Panc1 (cell line): Measurements from ENCODE around the gene HNF4A. TPM values are rescaled to one million over a fixed set of nuclear protein-coding genes. Genes with fewer than 3 reads are reported as not detected.

Experiments used
- ATAC-seq: fragments of 200-7000 bp; cut with Tn5 transposase; 2 replicates; pipeline ENCODE4 v1.9.1; 2020; ENCODE audit warnings: mild to moderate bottlenecking, moderate library complexity
- BruUV-seq: library from RNA; stranded (reverse); fragments of 400-500 nt; replicated peaks from 2 replicates; lab custom pipeline; 2021; lab: Mats Ljungman, UMichigan
- CTCF ChIA-PET: fragments of 300-600 bp; sonication (Branson Sonifier 250); formaldehyde crosslinking; loops from one replicate; lab custom pipeline; 2022; ENCODE audit warnings: antibody characterized with exemption; lab: Charles Lee
- POLR2A ChIA-PET: fragments of 300-600 bp; sonication (Branson Sonifier 250); formaldehyde crosslinking; loops from one replicate; lab custom pipeline; 2022; ENCODE audit warnings: antibody characterized with exemption; lab: Charles Lee
- DNase-seq: peaks from one replicate; pipeline ENCODE4 v3.0.0-alpha.2; 2010; ENCODE audit warnings: low read depth, low spot score
- H3K27ac ChIP-seq: 2 replicates; pipeline ENCODE4 v1.5.1; 2011; ENCODE audit warnings: mild to moderate bottlenecking, low read length, inconsistent platforms
- H3K27me3 ChIP-seq: fragments of 200-500 bp; sonication (Bioruptor generic); 2 replicates; pipeline ENCODE4 v1.6.0; 2014; ENCODE audit warnings: low read length, inconsistent platforms; ENCODE audit not compliant: control insufficient read depth, insufficient read depth
- H3K36me3 ChIP-seq: fragments of 200-500 bp; sonication (Bioruptor generic); 2 replicates; pipeline ENCODE4 v1.5.1; 2014; ENCODE audit warnings: inconsistent platforms, mild to moderate bottlenecking, low read length, moderate library complexity; ENCODE audit not compliant: control insufficient read depth, insufficient read depth
- H3K4me1 ChIP-seq: 2 replicates; pipeline ENCODE4 v1.5.1; 2011; ENCODE audit warnings: inconsistent platforms, mild to moderate bottlenecking, low read length, moderate library complexity; ENCODE audit not compliant: control insufficient read depth, insufficient read depth
- H3K4me3 ChIP-seq, 2 experiments: 2 replicates each; pipeline ENCODE4 v1.5.1; 2011 to 2012; ENCODE audit warnings: low read depth in 2 of 2, low read length in 2 of 2, mild to moderate bottlenecking in 2 of 2, inconsistent platforms in 1 of 2, moderate library complexity in 1 of 2
- H3K9me3 ChIP-seq: fragments of 200-500 bp; sonication (Bioruptor generic); 2 replicates; pipeline ENCODE4 v1.5.1; 2014; ENCODE audit warnings: low read depth, mild to moderate bottlenecking, inconsistent platforms, low read length, moderate library complexity; ENCODE audit not compliant: control insufficient read depth, insufficient read depth
- CTCF ChIP-seq: fragments of 450-650 bp; IDR thresholded peaks from 2 replicates; pipeline ENCODE4 v1.5.1; 2017; ENCODE audit warnings: mild to moderate bottlenecking
- POLR2AphosphoS5 ChIP-seq: IDR thresholded peaks from 2 replicates; pipeline ENCODE4 v1.6.1; 2012; ENCODE audit warnings: mild to moderate bottlenecking, low read depth, low read length, moderate library complexity
- REST ChIP-seq, 2 experiments: IDR thresholded peaks; 2 replicates each; pipeline ENCODE4 v1.6.1; 2011 to 2012; ENCODE audit warnings: low read depth in 2 of 2, control low read depth in 1 of 2, low read length in 1 of 2, mild to moderate bottlenecking in 1 of 2, moderate library complexity in 1 of 2; ENCODE audit not compliant: insufficient read depth in 1 of 2
- SIN3A ChIP-seq: IDR thresholded peaks from 2 replicates; pipeline ENCODE4 v1.6.1; 2012; ENCODE audit warnings: low read depth, mild to moderate bottlenecking, low read length, moderate library complexity, borderline replicate concordance; ENCODE audit not compliant: insufficient read depth
- TCF7L2 ChIP-seq: IDR thresholded peaks from 2 replicates; pipeline ENCODE4 v1.6.1; 2011; ENCODE audit warnings: mild to moderate bottlenecking, low read depth, low read length, inconsistent platforms
- in situ Hi-C: cut with HindIII; loops from 2 replicates; pipeline ENCODE4 v1.10.0; 2016; ENCODE audit warnings: low sequenced_read_pairs, low pct_unique_long_range_greater_than_20kb
- intact Hi-C: fragments of 100-400 bp; cut with micrococcal nuclease; formaldehyde crosslinking; loops from one replicate; pipeline ENCODE4 v1.10.0; 2022; ENCODE audit not compliant: unreplicated experiment
- microRNA-seq: library from miRNA; unstranded; fragments of <30 nt; microRNA quantifications from one replicate; pipeline ENCODE4 v1.1.0, GENCODE V29; 2020; ENCODE audit not compliant: unreplicated experiment
- total RNA-seq: library from RNA; stranded (reverse); gene quantifications from one replicate; pipeline ENCODE4 v1.2.1, GENCODE V29; 2021; ENCODE audit not compliant: unreplicated experiment

HNF4A gene
- total RNA-seq, 1 experiment from 2014 or later = 0.28 TPM

- Histone ChIP-seq H3K9me3 (no peaks in the 10 kb centered on the region), H3K27ac (no peak overlapping the region), H3K4me3 (no peak overlapping the region), H3K27me3 (no peaks in the 10 kb centered on the region), H3K36me3 (peaks cover 7% of the 10 kb centered on the region; the same call in 1 of the 2 replicates), H3K4me1 (peaks cover 2% of the 10 kb centered on the region; the same call in 1 of the 2 replicates)
- DNase-seq (no peak), ATAC-seq (no peak)
- ChIA-PET POLR2A (no interaction called here), CTCF (interaction anchor here (0.6 kb wide), 1 partner anchor 171 kb away, joined by 7 read pairs; the partner anchor contains the start of gene FITM2)
- BruUV-seq = no TSS peak
- in situ Hi-C loops = no loop called here
- no peak for TF ChIP-seq POLR2AphosphoS5
- TF ChIP-seq CTCF = no peak
- no peak for TF ChIP-seq TCF7L2
- no peak for TF ChIP-seq SIN3A
- no peak for TF ChIP-seq REST (IDR thresholded peaks at IDR 0.05; ENCODE audit: insufficient read depth in 1 of 2, low read depth in 2 of 2, low read length in 1 of 2)
- intact Hi-C loops = no loop called here
These were observed 126.4 kb downstream of the HNF4A start for GRCh38 chr20:44481719-44482416.

- POLR2A ChIA-PET = no interaction called here
- DNase-seq (no peak), ATAC-seq (no peak)
- Histone ChIP-seq H3K27ac (no peak overlapping the region), H3K27me3 (no peaks in the 10 kb centered on the region), H3K4me3 (no peak overlapping the region), H3K4me1 (no peaks in the 10 kb centered on the region), H3K9me3 (no peaks in the 10 kb centered on the region), H3K36me3 (peaks cover 9% of the 10 kb centered on the region; the same call in 1 of the 2 replicates)
- BruUV-seq = no TSS peak
- in situ Hi-C loops = no loop called here
- TF ChIP-seq SIN3A = no peak
- CTCF ChIA-PET = no interaction called here
- intact Hi-C loops = no loop called here
These were observed 127.6 kb downstream of the HNF4A start for GRCh38 chr20:44483112-44483511.

Small RNA genes within 50 kb of the gene (microRNA-seq; reads per million reads assigned to microRNA genes)
- gene MIR3646 = not detected

Other genes starting within 250 kb of the HNF4A start
- gene JPH2, start 168.5 kb upstream of the HNF4A start, total RNA-seq = 0.49 TPM
- gene OSER1, start 144.9 kb upstream of the HNF4A start, total RNA-seq = 37.8 TPM
- not detected for gene GDAP1L1, start 108.4 kb upstream of the HNF4A start, total RNA-seq
- 10.5 TPM for gene FITM2, start 44.5 kb upstream of the HNF4A start, total RNA-seq
- gene R3HDML, start 18.7 kb upstream of the HNF4A start, total RNA-seq = not detected
- 37.4 TPM for gene TTPAL, start 120.2 kb downstream of the HNF4A start, total RNA-seq
- 76.4 TPM for gene SERINC3, start 166.4 kb downstream of the HNF4A start, total RNA-seq
- gene PKIG, start 226.9 kb downstream of the HNF4A start, total RNA-seq = 66.3 TPM